ENCODE results near the gene MACO1. TPM values are rescaled to one million over a fixed set of nuclear protein-coding genes. Genes with fewer than 3 reads are reported as not detected.

The MACO1 gene
- total and polyA plus RNA-seq, 7 donors, result 2.4 to 20.2 (median 11.8) TPM

DNA sequence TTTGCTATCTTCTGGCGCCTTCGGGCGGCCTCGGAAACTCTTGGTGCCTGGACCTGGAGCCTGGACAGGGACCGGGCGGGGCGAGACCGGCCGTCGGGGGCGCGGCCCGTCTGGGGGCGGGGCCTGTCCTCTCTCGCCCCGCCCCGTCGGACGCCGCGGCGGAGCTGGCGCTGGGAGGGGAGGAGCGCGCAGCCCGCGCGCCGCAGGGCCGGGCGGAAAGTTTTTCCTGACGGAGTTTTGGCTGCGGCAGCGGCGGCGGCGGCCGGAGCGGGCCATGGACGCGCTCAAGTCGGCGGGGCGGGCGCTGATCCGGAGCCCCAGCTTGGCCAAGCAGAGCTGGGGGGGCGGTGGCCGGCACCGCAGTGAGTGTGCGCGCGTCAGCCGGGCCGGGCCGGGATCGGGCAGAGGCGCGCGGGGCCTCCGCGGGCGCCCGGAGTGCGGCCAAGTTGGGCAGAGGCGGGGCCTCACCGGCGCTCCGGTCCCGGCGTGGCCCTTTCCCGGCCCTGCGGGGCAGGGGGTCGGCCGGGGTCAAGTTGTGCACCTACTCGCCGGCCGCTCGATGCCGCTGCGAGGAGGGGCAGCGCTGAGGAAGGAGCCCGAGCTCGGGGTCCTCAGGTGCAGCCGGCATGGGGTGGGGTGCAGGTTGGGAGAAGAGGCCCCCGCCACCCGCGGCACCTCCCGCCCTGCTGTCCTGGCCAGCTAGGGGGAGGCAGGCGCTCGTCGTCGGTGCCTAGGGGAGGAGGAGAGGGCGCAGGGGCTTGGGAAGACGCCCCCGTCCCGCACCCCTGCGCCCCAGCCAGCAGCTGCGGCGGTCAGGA is 112.9 kb downstream of the MACO1 start, which contains the start of gene LDLRAP1:
TSS of gene LDLRAP1 (plus strand) at position 182 of the 818 bp plus-strand sequence. CDS start at position 275, 93 bp downstream.
- no peaks in the 10 kb centered on the region for H3K27me3 ChIP-seq
- H3K36me3 ChIP-seq, result no peaks in the 10 kb centered on the region
- peaks cover 0 to 25% (median 20%) of the 10 kb centered on the region in 4 donors for H3K4me1 ChIP-seq
- TF ChIP-seq, protein P1, sequence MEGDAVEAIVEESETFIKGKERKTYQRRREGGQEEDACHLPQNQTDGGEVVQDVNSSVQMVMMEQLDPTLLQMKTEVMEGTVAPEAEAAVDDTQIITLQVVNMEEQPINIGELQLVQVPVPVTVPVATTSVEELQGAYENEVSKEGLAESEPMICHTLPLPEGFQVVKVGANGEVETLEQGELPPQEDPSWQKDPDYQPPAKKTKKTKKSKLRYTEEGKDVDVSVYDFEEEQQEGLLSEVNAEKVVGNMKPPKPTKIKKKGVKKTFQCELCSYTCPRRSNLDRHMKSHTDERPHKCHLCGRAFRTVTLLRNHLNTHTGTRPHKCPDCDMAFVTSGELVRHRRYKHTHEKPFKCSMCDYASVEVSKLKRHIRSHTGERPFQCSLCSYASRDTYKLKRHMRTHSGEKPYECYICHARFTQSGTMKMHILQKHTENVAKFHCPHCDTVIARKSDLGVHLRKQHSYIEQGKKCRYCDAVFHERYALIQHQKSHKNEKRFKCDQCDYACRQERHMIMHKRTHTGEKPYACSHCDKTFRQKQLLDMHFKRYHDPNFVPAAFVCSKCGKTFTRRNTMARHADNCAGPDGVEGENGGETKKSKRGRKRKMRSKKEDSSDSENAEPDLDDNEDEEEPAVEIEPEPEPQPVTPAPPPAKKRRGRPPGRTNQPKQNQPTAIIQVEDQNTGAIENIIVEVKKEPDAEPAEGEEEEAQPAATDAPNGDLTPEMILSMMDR (IDR thresholded peaks at IDR 0.05), result no peak
- no peak for TF ChIP-seq POLR2A (IDR thresholded peaks at IDR 0.05)
- peak; percentile 66 to 89 (median 84) for TF ChIP-seq POLR2AphosphoS5 (IDR thresholded peaks at IDR 0.05)
- TF ChIP-seq EP300 (IDR thresholded peaks at IDR 0.05), result no peak
- intact Hi-C loops (cut with DNase I), result loop anchor here (2.0 kb wide), 1 partner anchor 23 kb away; no protein-coding TSS in a partner anchor
- 1% methylated on average over 99 of the region's 99 CpGs for WGBS, 2 donors
- peak within 1 kb of the TSS; percentile 84 to 92 (median 88) for H3K27ac ChIP-seq
- H3K9me3 ChIP-seq, result no peaks in the 10 kb centered on the region
- DNase-seq, result peak; percentile 88
- H3K4me3 ChIP-seq, result peak within 1 kb of the TSS; percentile 77 to 95 (median 82)

DNA sequence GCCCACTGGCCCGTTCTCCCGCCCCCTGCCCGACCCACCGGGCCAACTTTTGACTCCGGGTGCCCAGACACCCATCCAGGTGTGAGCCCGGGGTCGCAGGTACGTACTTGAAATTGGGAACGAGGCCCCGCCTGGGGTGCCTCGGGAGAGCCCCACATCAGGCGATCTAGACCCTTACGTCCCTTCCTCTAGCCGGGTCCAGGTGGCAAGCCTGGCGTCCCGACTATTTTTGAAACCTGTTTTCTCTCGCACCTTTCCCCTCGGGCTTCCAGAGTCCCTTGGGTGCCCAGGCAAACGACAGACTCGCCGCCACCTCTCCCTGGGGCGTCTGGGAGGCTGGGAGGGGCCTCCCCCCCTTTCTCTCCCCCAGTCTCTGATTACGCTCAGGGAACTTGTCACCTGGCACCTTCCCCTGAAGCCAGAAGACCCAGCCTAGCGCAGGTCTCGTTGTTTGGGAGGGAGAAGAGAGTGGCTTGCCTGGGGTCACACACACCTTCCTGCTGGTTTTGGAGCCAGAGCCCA is 113.6 kb downstream of the MACO1 start:
- no peaks in the 10 kb centered on the region for H3K9me3 ChIP-seq
- H3K4me3 ChIP-seq, result peak overlapping the region; percentile 77 to 95 (median 82)
- no peaks in the 10 kb centered on the region for H3K27me3 ChIP-seq
- intact Hi-C loops (cut with DNase I), result loop anchor here (2.0 kb wide), 1 partner anchor 22 kb away; no protein-coding TSS in a partner anchor
- peak overlapping the region; percentile 84 to 92 (median 88) for H3K27ac ChIP-seq
- DNase-seq, result peak; percentile 65
- 2 to 8% methylated on average over 25 of the region's 25 CpGs for WGBS, 2 donors
- TF ChIP-seq EP300 (IDR thresholded peaks at IDR 0.05) (no peak), POLR2AphosphoS5 (IDR thresholded peaks at IDR 0.05) (no peak), POLR2A (IDR thresholded peaks at IDR 0.05) (no peak)
- TF ChIP-seq, protein P1 (IDR thresholded peaks at IDR 0.05), result no peak
- H3K36me3 ChIP-seq, result no peaks in the 10 kb centered on the region
- peaks cover 0 to 31% (median 24%) of the 10 kb centered on the region in 4 donors for H3K4me1 ChIP-seq

DNA sequence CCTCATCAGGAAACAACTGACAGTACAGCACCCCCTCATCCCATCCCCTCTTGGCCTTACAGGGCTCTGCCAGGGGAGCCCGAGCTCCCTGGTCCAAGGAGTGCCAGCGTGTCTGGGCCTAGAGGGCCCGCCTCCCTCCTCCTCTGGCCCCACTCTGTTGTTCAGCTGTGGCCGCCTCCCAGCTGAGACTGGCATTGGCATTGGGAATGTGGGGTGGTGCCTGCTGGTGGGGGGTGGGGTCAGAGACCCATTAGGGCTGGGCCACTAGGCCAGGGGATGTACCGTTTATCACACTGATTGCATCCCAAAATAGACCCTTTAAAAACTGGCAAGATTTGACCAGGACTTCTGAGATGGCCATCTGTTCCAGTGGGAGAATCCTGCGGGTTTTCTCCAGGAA is 114.1 kb downstream of the MACO1 start:
- no peak for DNase-seq
- no peaks in the 10 kb centered on the region for H3K36me3 ChIP-seq
- H3K27me3 ChIP-seq, result no peaks in the 10 kb centered on the region
- TF ChIP-seq POLR2AphosphoS5 (IDR thresholded peaks at IDR 0.05) (peak in 1 of 4 donors; percentile 13), EP300 (IDR thresholded peaks at IDR 0.05) (no peak), POLR2A (IDR thresholded peaks at IDR 0.05) (no peak)
- TF ChIP-seq, protein P1 (IDR thresholded peaks at IDR 0.05), result no peak
- intact Hi-C loops (cut with DNase I), result loop anchor here (2.0 kb wide), 1 partner anchor 22 kb away; no protein-coding TSS in a partner anchor
- peak overlapping the region; percentile 84 to 92 (median 88) for H3K27ac ChIP-seq
- H3K4me1 ChIP-seq, result peaks cover 0 to 36% (median 30%) of the 10 kb centered on the region in 4 donors
- WGBS, 2 donors, result 27 to 57% methylated on average over 6 of the region's 6 CpGs
- peak overlapping the region; percentile 77 to 95 (median 82) for H3K4me3 ChIP-seq
- no peaks in the 10 kb centered on the region for H3K9me3 ChIP-seq

DNA sequence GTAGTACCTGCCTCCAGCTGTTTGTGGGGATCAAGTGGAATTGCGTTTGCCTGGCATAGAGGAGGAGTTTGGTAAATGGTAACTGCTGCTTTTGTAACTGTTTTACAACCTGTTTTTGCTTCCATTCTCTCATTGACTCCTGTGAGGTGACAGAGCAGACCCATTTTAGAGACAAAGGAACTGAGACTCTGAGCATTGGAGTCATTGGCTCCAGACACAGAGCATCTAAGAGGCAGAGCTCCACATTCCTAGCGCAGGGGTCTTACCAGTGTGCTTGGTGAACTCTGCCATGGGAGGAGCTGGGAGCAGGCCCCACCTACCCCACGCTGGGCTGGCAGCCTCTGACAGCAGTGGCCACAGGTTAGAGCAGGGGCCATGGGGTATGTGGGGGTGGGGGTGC is 115.1 kb downstream of the MACO1 start:
- peaks cover 0 to 46% (median 37%) of the 10 kb centered on the region in 4 donors for H3K4me1 ChIP-seq
- H3K4me3 ChIP-seq, result no peak overlapping the region
- no peaks in the 10 kb centered on the region for H3K27me3 ChIP-seq
- intact Hi-C loops (cut with DNase I), result loop anchor here (2.0 kb wide), 1 partner anchor 21 kb away; no protein-coding TSS in a partner anchor
- DNase-seq, result no peak
- H3K27ac ChIP-seq, result no peak overlapping the region
- no peaks in the 10 kb centered on the region for H3K9me3 ChIP-seq
- TF ChIP-seq, protein P1 (IDR thresholded peaks at IDR 0.05), result no peak
- TF ChIP-seq POLR2AphosphoS5 (IDR thresholded peaks at IDR 0.05) (no peak), POLR2A (IDR thresholded peaks at IDR 0.05) (no peak), EP300 (IDR thresholded peaks at IDR 0.05) (no peak)
- H3K36me3 ChIP-seq, result no peaks in the 10 kb centered on the region
- WGBS, 2 donors, result 76 to 91% methylated on average over 3 of the region's 3 CpGs
